Mucosa of rectum (tissue), 2 donors: Measurements from ENCODE around the gene UTS2B.

ENCODE experiments used
- H3K27ac ChIP-seq, 2 donors: one replicate each; pipeline ENCODE4 v1.7.0; 2013; ENCODE audit warnings: inconsistent platforms in 2 of 2, low read depth in 2 of 2, low read length in 2 of 2
- H3K27me3 ChIP-seq, 2 donors: one replicate each; pipeline ENCODE4 v1.7.0; 2013; ENCODE audit warnings: low read length in 2 of 2; ENCODE audit not compliant: control insufficient read depth in 2 of 2, insufficient read depth in 2 of 2
- H3K36me3 ChIP-seq, 2 donors: one replicate each; pipeline ENCODE4 v1.7.0; 2013; ENCODE audit warnings: low read length in 2 of 2; ENCODE audit not compliant: control insufficient read depth in 2 of 2, insufficient read depth in 2 of 2
- H3K4me1 ChIP-seq, 2 donors: one replicate each; pipeline ENCODE4 v1.7.0; 2013; ENCODE audit warnings: low read length in 2 of 2, mild to moderate bottlenecking in 1 of 2; ENCODE audit not compliant: control insufficient read depth in 2 of 2, insufficient read depth in 2 of 2
- H3K4me3 ChIP-seq, 2 donors: one replicate each; pipeline ENCODE4 v1.7.0; 2013; ENCODE audit warnings: low read length in 2 of 2
- H3K9ac ChIP-seq, 2 donors: one replicate each; pipeline ENCODE4 v1.7.0; 2013; ENCODE audit warnings: low read length in 2 of 2, low read depth in 1 of 2, mild to moderate bottlenecking in 1 of 2
- H3K9me3 ChIP-seq, 2 donors: one replicate each; pipeline ENCODE4 v1.7.0; 2013; ENCODE audit warnings: low read length in 2 of 2; ENCODE audit not compliant: control insufficient read depth in 2 of 2
- donor health status: healthy.
- donor health status: Normal muscosa, but diverticular disease.

UTS2B gene

DNA sequence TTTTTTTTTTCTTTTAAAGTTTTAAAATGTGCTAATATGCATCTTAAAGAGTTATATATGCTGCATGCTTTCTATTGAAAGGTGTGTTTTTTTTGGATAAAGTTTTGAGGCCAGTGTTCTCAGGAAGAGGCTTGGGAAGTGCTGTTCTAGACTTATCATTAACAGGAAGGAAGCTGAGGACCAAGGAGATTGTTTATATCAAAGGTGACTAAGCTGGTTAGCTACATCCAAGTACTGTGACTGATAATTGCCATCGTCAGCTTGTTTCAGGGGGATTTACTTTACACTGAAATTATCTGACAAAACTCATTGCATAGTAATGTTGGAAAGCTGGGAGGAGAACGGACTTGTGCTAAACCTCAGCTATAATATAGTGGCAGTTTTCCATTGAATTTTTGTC is 36.3 kb upstream of the UTS2B start:
- Histone ChIP-seq H3K27ac (no peak overlapping the region), H3K4me3 (no peak overlapping the region), H3K4me1 (no peaks in the 10 kb centered on the region), H3K27me3 (no peaks in the 10 kb centered on the region), H3K9ac (no peak overlapping the region), H3K9me3 (no peaks in the 10 kb centered on the region), H3K36me3 (peaks cover 18 to 28% of the 10 kb centered on the region in 2 donors)

DNA sequence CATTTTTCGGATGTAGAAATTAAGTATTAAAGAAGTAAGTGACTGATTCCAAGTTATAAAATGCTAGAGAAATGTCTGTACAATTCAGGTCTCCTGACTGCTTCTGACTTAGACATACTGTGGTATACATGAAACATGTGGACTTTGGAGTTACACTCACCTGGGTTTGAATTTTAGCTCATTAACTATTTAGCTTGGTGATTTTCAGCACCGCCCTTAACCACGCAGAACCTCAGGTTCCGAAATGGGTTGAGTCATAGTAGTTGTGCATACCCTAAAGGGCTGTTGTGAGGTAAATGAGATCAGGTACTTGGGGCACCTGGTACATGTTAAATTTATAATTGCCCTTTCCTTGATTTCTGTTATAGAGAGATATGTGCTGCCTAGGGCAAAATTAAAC is 32.9 kb upstream of the UTS2B start:
- Histone ChIP-seq H3K9me3 (no peaks in the 10 kb centered on the region), H3K36me3 (peaks cover 33 to 34% of the 10 kb centered on the region in 2 donors), H3K9ac (no peak overlapping the region), H3K27ac (no peak overlapping the region), H3K4me1 (no peaks in the 10 kb centered on the region), H3K27me3 (no peaks in the 10 kb centered on the region), H3K4me3 (no peak overlapping the region)

DNA sequence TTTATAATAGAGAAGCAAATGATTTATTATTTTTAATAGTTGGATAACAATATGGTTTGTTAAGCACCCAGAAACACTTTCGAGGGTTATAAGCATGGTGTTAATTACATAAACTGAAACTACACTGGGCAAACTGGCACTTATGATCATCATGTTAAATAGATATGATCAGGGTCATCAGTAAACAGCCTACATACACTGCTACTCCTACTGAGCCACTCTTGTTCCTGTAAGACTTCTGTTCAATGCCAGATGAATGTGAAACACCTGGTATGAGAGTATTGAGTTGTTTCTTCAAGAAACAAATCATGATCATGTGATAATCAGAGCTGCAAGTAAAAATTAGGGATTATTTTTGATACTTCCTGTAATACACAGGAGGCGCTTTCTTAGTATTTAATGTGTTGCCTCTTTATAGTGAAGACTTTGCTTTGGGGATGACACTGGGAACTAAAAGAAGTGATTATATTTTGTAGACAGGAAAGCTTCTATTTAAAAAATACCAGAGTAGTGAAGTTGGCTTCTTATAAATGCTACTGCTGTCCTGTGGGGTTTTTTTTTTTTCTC is 32.3 kb upstream of the UTS2B start:
- no peaks in the 10 kb centered on the region for H3K4me1 ChIP-seq
- H3K36me3 ChIP-seq: peaks cover 38 to 40% of the 10 kb centered on the region in 2 donors

GRCh38 chr3:191362037-191362436 is 31.7 kb upstream of the UTS2B start:
- Histone ChIP-seq H3K36me3 (peaks cover 38 to 41% of the 10 kb centered on the region in 2 donors), H3K9me3 (no peaks in the 10 kb centered on the region), H3K27me3 (no peaks in the 10 kb centered on the region), H3K9ac (no peak overlapping the region), H3K4me3 (no peak overlapping the region), H3K27ac (no peak overlapping the region), H3K4me1 (no peaks in the 10 kb centered on the region)

More for the DNA sequence above, 32.3 kb upstream of the UTS2B start:
- no peaks in the 10 kb centered on the region for H3K9me3 ChIP-seq
- no peak overlapping the region for H3K9ac ChIP-seq
- H3K27ac ChIP-seq: no peak overlapping the region
- H3K4me3 ChIP-seq: no peak overlapping the region
- no peaks in the 10 kb centered on the region for H3K27me3 ChIP-seq

DNA sequence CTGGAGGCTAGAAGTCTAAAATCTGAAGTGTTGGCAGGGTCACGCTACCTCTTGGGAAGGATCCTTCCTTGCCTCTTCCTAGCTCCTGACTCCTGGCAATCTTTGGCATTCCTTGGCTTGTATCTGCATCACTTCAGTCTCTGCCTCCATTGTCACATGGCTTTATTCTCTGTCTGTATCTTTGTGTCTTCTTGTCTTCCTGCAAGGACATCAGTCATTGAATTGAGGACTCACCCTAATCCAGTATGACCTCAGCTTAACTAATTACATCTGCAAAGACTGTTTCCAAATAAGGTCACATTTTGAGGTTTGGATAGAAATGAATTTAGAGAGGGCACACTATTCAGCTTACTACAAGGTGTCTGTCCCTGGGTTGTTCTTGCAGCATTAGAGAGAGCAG is 31.1 kb upstream of the UTS2B start:
- H3K27ac ChIP-seq: no peak overlapping the region
- no peak overlapping the region for H3K9ac ChIP-seq
- H3K4me1 ChIP-seq: peaks cover 0 to 2% of the 10 kb centered on the region in 2 donors
- peaks cover 35 to 36% of the 10 kb centered on the region in 2 donors for H3K36me3 ChIP-seq
- no peak overlapping the region for H3K4me3 ChIP-seq
- H3K27me3 ChIP-seq: no peaks in the 10 kb centered on the region
- no peaks in the 10 kb centered on the region for H3K9me3 ChIP-seq

DNA sequence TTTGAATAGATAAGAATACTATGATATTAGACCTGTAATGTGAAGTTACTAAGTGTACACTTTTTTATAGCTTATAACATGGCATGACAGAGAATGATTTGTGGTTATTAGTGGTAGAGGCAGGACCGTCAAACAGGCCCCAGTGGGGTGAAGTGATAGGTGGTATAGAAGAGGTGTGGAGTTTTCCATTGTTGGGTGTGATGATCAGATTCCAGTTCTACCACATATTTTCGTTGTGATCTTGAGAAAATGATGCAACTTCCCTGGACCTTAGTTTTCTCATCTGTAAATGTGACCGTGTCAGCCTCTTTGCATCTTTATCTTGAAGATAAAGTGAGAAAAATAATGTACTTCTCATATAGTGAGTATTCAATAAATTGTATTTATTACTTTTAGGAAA is 30.3 kb upstream of the UTS2B start:
- Histone ChIP-seq H3K36me3 (peaks cover 34 to 35% of the 10 kb centered on the region in 2 donors), H3K27me3 (no peaks in the 10 kb centered on the region), H3K9me3 (no peaks in the 10 kb centered on the region), H3K9ac (no peak overlapping the region), H3K4me3 (no peak overlapping the region), H3K27ac (no peak overlapping the region), H3K4me1 (peaks cover 0 to 4% of the 10 kb centered on the region in 2 donors)

GRCh38 chr3:191358929-191359328 is 28.6 kb upstream of the UTS2B start:
- Histone ChIP-seq H3K4me1 (peaks cover 0 to 4% of the 10 kb centered on the region in 2 donors), H3K36me3 (peaks cover 32 to 34% of the 10 kb centered on the region in 2 donors), H3K9me3 (no peaks in the 10 kb centered on the region), H3K9ac (no peak overlapping the region), H3K27ac (no peak overlapping the region), H3K4me3 (no peak overlapping the region), H3K27me3 (no peaks in the 10 kb centered on the region)

DNA sequence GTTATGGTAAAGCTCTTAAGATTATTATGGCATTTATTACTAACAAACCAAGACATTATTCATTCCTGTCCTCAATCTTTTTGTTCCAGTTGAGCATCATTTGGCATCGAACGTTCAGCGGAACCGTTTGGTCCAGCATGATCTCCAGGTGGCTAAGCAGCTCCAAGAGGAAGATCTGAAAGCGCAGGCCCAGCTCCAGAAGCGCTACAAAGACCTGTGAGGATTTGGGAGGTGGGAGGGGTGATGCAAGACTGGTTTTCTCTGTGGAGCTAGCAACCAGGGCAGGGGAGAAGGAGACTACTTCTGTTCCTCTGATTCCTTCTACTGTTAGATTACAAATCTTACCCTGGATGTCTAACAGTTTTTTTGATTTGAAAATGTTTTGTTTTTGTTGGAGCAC is 27.6 kb upstream of the UTS2B start:
- no peak overlapping the region for H3K4me3 ChIP-seq
- H3K27me3 ChIP-seq: no peaks in the 10 kb centered on the region
- peaks cover 28 to 32% of the 10 kb centered on the region in 2 donors for H3K36me3 ChIP-seq
- peaks cover 0 to 9% of the 10 kb centered on the region in 2 donors for H3K4me1 ChIP-seq
- H3K9me3 ChIP-seq: no peaks in the 10 kb centered on the region
- no peak overlapping the region for H3K27ac ChIP-seq
- H3K9ac ChIP-seq: no peak overlapping the region

- Histone ChIP-seq H3K9ac (no peak overlapping the region), H3K4me3 (no peak overlapping the region), H3K9me3 (no peaks in the 10 kb centered on the region), H3K4me1 (peaks cover 0 to 10% of the 10 kb centered on the region in 2 donors), H3K27me3 (no peaks in the 10 kb centered on the region), H3K27ac (no peak overlapping the region), H3K36me3 (peaks cover 18 to 28% of the 10 kb centered on the region in 2 donors)
These were observed 26.5 kb upstream of the UTS2B start for GRCh38 chr3:191356631-191357439.

- Histone ChIP-seq H3K27me3 (no peaks in the 10 kb centered on the region), H3K9me3 (no peaks in the 10 kb centered on the region), H3K4me1 (peaks cover 0 to 10% of the 10 kb centered on the region in 2 donors), H3K36me3 (peaks cover 9 to 20% of the 10 kb centered on the region in 2 donors), H3K27ac (no peak overlapping the region), H3K4me3 (no peak overlapping the region), H3K9ac (no peak overlapping the region)
These were observed 25.1 kb upstream of the UTS2B start for GRCh38 chr3:191355406-191355805.
